ENCODE data around the gene DLGAP4.

DNA sequence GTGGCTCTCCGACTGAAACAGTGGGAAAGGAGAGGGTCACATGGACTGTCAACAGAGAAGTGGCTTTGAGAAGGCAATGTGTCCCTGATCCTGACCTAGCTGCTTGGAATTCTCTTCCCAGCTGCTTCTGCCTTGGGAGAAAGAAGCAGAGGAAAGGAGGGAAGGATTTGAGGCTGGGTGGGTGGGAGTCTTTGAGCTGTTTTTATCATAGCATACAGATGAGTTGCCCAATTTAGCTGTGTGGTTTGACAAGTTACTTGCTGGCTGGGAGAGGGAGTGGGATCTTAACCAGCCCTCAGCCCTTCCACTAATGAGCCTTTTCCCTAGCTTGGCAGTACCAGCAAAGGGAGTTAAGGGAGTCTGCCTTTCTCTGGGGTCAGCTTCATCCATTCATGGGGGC, 184.1 kb downstream of the DLGAP4 start:
- TF ChIP-seq CTCF (IDR thresholded peaks at IDR 0.05; ENCODE audit: low read length) = no peak
- TF ChIP-seq EZH2phosphoT487 (IDR thresholded peaks at IDR 0.05; ENCODE audit: low read length) = no peak
